ENCODE results near the gene SRPRA.

DNA sequence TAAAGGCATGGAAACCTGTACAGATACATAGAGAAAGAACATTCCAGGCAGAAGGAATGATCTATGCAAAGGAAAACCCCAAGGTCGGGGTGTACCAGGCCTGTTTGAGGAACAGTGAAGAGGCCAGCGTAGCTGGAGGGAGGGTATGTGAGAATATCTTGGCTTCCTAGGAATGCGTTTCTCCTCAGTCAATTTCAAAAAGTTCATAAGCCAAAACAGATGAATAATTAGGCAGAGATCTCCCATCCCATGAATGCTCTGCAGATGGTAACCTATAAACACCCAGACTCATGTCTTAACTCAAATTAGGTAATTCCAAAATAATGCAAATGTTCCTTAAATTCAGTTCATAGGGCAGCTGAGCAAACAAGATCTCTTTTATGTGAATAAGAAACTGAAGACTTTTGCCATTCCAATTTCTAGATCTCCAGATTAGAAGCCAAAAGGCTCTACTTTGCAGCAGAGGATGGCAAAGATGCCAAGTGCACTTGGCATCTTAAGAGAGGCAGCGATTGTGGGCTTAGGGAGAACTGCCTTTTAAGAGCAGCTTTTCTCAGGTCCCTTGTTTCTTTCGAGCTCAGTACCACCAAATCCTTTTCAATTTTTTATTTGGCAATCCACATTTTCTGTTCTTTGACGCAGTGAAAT lies 43.9 kb downstream of the SRPRA start:
- TF ChIP-seq, protein P1, sequence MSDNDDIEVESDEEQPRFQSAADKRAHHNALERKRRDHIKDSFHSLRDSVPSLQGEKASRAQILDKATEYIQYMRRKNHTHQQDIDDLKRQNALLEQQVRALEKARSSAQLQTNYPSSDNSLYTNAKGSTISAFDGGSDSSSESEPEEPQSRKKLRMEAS (IDR thresholded peaks at IDR 0.05) = no peak
- TF ChIP-seq CEBPB (IDR thresholded peaks at IDR 0.05) = no peak
- TF ChIP-seq CREB1 (IDR thresholded peaks at IDR 0.05; ENCODE audit: low read depth) = no peak
- TF ChIP-seq, protein P2, sequence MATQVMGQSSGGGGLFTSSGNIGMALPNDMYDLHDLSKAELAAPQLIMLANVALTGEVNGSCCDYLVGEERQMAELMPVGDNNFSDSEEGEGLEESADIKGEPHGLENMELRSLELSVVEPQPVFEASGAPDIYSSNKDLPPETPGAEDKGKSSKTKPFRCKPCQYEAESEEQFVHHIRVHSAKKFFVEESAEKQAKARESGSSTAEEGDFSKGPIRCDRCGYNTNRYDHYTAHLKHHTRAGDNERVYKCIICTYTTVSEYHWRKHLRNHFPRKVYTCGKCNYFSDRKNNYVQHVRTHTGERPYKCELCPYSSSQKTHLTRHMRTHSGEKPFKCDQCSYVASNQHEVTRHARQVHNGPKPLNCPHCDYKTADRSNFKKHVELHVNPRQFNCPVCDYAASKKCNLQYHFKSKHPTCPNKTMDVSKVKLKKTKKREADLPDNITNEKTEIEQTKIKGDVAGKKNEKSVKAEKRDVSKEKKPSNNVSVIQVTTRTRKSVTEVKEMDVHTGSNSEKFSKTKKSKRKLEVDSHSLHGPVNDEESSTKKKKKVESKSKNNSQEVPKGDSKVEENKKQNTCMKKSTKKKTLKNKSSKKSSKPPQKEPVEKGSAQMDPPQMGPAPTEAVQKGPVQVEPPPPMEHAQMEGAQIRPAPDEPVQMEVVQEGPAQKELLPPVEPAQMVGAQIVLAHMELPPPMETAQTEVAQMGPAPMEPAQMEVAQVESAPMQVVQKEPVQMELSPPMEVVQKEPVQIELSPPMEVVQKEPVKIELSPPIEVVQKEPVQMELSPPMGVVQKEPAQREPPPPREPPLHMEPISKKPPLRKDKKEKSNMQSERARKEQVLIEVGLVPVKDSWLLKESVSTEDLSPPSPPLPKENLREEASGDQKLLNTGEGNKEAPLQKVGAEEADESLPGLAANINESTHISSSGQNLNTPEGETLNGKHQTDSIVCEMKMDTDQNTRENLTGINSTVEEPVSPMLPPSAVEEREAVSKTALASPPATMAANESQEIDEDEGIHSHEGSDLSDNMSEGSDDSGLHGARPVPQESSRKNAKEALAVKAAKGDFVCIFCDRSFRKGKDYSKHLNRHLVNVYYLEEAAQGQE (IDR thresholded peaks at IDR 0.05; ENCODE audit: low read depth) = no peak
- no peak for TF ChIP-seq FOXM1 (IDR thresholded peaks at IDR 0.05; ENCODE audit: borderline replicate concordance, low read depth)
- TF ChIP-seq TAF1 (IDR thresholded peaks at IDR 0.05; ENCODE audit: low read depth) = no peak
- TF ChIP-seq YY1 (IDR thresholded peaks at IDR 0.05; ENCODE audit: low read depth) = no peak
- no peak for TF ChIP-seq TEAD4 (IDR thresholded peaks at IDR 0.05)
- no peak for TF ChIP-seq EP300 (IDR thresholded peaks at IDR 0.05; ENCODE audit: borderline replicate concordance)
- TF ChIP-seq RAD21 (IDR thresholded peaks at IDR 0.05; ENCODE audit: low read depth) = no peak
- TF ChIP-seq, protein P3, sequence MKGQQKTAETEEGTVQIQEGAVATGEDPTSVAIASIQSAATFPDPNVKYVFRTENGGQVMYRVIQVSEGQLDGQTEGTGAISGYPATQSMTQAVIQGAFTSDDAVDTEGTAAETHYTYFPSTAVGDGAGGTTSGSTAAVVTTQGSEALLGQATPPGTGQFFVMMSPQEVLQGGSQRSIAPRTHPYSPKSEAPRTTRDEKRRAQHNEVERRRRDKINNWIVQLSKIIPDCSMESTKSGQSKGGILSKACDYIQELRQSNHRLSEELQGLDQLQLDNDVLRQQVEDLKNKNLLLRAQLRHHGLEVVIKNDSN (IDR thresholded peaks at IDR 0.05) = no peak

Data from Ishikawa (cell line).